Tibial nerve (tissue), 3 donors: ENCODE results near the gene BTRC.

Experiments used
- POLR2A ChIP-seq, 2 donors: fragments of 450-650 bp; IDR thresholded peaks; one replicate each; pipeline ENCODE4 v1.6.1; 2017; ENCODE audit warnings: antibody characterized with exemption in 2 of 2, mild to moderate bottlenecking in 2 of 2, moderate library complexity in 2 of 2
- TF ChIP-seq, protein P1 (sequence below), 5 experiments: fragments of 200-600 bp in 3 of 5; fragments of 450-650 bp in 2 of 5; sonication (generic) in 3 of 5; IDR thresholded peaks; one replicate each; pipeline ENCODE4 v1.5.1; 2016 to 2019; ENCODE audit warnings: antibody characterized with exemption in 5 of 5, mild to moderate bottlenecking in 3 of 5, moderate library complexity in 2 of 5

DNA sequence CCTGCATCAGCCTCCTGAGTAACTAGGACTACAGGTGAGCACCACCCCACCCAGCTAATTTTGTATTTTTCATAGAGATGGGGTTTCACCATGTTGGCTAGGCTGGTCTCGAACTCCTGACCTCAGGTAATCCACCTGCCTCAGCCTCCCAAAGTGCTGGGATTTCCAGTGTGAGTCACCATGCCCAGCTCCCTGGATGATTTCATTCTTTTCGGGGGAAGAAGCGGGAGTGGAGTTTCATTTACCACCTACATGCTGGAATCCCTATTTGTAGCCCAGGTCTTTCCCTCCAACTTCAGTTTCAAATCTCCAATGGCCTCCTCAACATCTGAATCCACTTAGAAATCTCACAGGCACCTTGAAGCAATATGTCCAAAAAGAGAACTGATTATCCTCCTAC is 2.9 kb upstream of the BTRC start:
- TF ChIP-seq, protein P1, sequence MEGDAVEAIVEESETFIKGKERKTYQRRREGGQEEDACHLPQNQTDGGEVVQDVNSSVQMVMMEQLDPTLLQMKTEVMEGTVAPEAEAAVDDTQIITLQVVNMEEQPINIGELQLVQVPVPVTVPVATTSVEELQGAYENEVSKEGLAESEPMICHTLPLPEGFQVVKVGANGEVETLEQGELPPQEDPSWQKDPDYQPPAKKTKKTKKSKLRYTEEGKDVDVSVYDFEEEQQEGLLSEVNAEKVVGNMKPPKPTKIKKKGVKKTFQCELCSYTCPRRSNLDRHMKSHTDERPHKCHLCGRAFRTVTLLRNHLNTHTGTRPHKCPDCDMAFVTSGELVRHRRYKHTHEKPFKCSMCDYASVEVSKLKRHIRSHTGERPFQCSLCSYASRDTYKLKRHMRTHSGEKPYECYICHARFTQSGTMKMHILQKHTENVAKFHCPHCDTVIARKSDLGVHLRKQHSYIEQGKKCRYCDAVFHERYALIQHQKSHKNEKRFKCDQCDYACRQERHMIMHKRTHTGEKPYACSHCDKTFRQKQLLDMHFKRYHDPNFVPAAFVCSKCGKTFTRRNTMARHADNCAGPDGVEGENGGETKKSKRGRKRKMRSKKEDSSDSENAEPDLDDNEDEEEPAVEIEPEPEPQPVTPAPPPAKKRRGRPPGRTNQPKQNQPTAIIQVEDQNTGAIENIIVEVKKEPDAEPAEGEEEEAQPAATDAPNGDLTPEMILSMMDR (IDR thresholded peaks at IDR 0.05) = no peak
- no peak for TF ChIP-seq POLR2A (IDR thresholded peaks at IDR 0.05)
